Mucosa of descending colon (tissue), 3 donors: Measurements from ENCODE around the gene TTC12. TPM values are rescaled to one million over a fixed set of nuclear protein-coding genes. Genes with fewer than 3 reads are reported as not detected.
"Not testable (repeated sequence)": the region's sequence is repeated elsewhere in the genome, so short reads cannot be mapped to it uniquely, and the experiment has no call there.

Experiments used
- ATAC-seq: fragments of 200-7000 bp; cut with Tn5 transposase; one replicate; pipeline ENCODE4 v1.9.1; 2020; ENCODE audit warnings: mild to moderate bottlenecking, moderate library complexity
- DNase-seq, 3 donors: peaks; one replicate each; pipeline ENCODE4 v3.0.0-alpha.2; 2020
- H3K36me3 ChIP-seq: fragments of 200-600 bp; one replicate; pipeline ENCODE4 v1.8.0; 2021; ENCODE audit warnings: low read depth, mild to moderate bottlenecking
- H3K4me1 ChIP-seq: fragments of 200-600 bp; one replicate; pipeline ENCODE4 v1.8.0; 2021; ENCODE audit warnings: low read depth, mild to moderate bottlenecking
- H3K4me3 ChIP-seq: fragments of 200-600 bp; one replicate; pipeline ENCODE4 v1.8.0; 2021; ENCODE audit warnings: mild to moderate bottlenecking
- H3K9me3 ChIP-seq: fragments of 200-600 bp; one replicate; pipeline ENCODE4 v1.8.0; 2021; ENCODE audit warnings: mild to moderate bottlenecking
- CTCF ChIP-seq: fragments of 200-600 bp; IDR thresholded peaks from one replicate; pipeline ENCODE4 v1.8.0; 2022; ENCODE audit warnings: antibody characterized with exemption, mild to moderate bottlenecking
- intact Hi-C, 2 donors: fragments of 100-400 bp; cut with DNase I in 1 of 2; cut with micrococcal nuclease in 1 of 2; formaldehyde crosslinking; loops; one replicate each; pipeline versions ENCODE4 v1.11.0 to v1.11.1; 2022; cut with DNase I, micrococcal nuclease
- total RNA-seq, 3 donors: library from RNA; stranded (reverse); fragmentation: NEBNext Ultra II Directional in 2 of 3; extraction: Animal tissue kit (Norgen Biotek cat#: 25700) in 2 of 3; gene quantifications; one replicate each; pipeline versions ENCODE4 v1.2.1 to v1.2.4, GENCODE V29; 2021 to 2023
- donor health status: DM: no; HTN: no; CAD: no; lungs with moderate emphysema.
- donor health status: DM: no; HTN: no; CAD: no.
- donor health status: DM: no; HTN: yes; CAD: no.

Gene TTC12
- total RNA-seq, 3 donors from 2014 or later = 13.5 to 20.7 (median 16.6) TPM

- intact Hi-C loops = loop anchor here in 1 of 2 donors (10.0 kb wide), 1 partner anchor 1079 kb away; no protein-coding TSS in a partner anchor
- no peaks in the 10 kb centered on the region for H3K4me1 ChIP-seq
- H3K36me3 ChIP-seq = no peaks in the 10 kb centered on the region
- DNase-seq (no peak), ATAC-seq (no peak)
- no peaks in the 10 kb centered on the region for H3K9me3 ChIP-seq
- H3K4me3 ChIP-seq = no peak overlapping the region
- TF ChIP-seq CTCF = no peak
Observed at GRCh38 chr11:113293936-113294335, 20.4 kb upstream of the TTC12 start.

GRCh38 chr11:113295993-113296392 is 18.4 kb upstream of the TTC12 start:
- H3K4me1 ChIP-seq = no peaks in the 10 kb centered on the region
- intact Hi-C loops = loop anchor here in 1 of 2 donors (10.0 kb wide), 1 partner anchor 1081 kb away; no protein-coding TSS in a partner anchor
- TF ChIP-seq CTCF = no peak
- ATAC-seq (no peak), DNase-seq (no peak)
- H3K9me3 ChIP-seq = no peaks in the 10 kb centered on the region
- H3K36me3 ChIP-seq = no peaks in the 10 kb centered on the region
- no peak overlapping the region for H3K4me3 ChIP-seq

GRCh38 chr11:113296447-113297205 is 17.8 kb upstream of the TTC12 start:
- Histone ChIP-seq H3K36me3 (no peaks in the 10 kb centered on the region), H3K4me1 (no peaks in the 10 kb centered on the region), H3K9me3 (no peaks in the 10 kb centered on the region), H3K4me3 (no peak overlapping the region)
- TF ChIP-seq CTCF = no peak
- DNase-seq (no peak), ATAC-seq (no peak)
- intact Hi-C loops = loop anchor here in 1 of 2 donors (10.0 kb wide), 1 partner anchor 1082 kb away; no protein-coding TSS in a partner anchor

- H3K36me3 ChIP-seq, DNase-seq, H3K4me3 ChIP-seq, ATAC-seq, H3K4me1 ChIP-seq, H3K9me3 ChIP-seq: not testable (repeated sequence)
- intact Hi-C loops = loop anchor here in 1 of 2 donors (10.0 kb wide), 1 partner anchor 1084 kb away; no protein-coding TSS in a partner anchor
Observed at GRCh38 chr11:113298496-113298895, 15.9 kb upstream of the TTC12 start.

GRCh38 chr11:113304916-113305315 is 9.5 kb upstream of the TTC12 start:
- H3K9me3 ChIP-seq = no peaks in the 10 kb centered on the region
- H3K4me1 ChIP-seq = no peaks in the 10 kb centered on the region
- TF ChIP-seq CTCF = no peak
- ATAC-seq (no peak), DNase-seq (no peak)
- intact Hi-C loops = loop anchor here (5.0 to 10.0 kb wide), 3 partner anchors 227 to 430 kb away; no protein-coding TSS in a partner anchor
- no peak overlapping the region for H3K4me3 ChIP-seq
- no peaks in the 10 kb centered on the region for H3K36me3 ChIP-seq
